Ovary (tissue), 3 donors: Measurements from ENCODE around the gene HPSE2.

Experiments used
- EP300 ChIP-seq: sonication (generic); formaldehyde crosslinking; IDR thresholded peaks from one replicate; pipeline ENCODE4 v1.6.1; 2017; ENCODE audit warnings: antibody characterized with exemption
- POLR2A ChIP-seq: fragments of 450-650 bp; IDR thresholded peaks from one replicate; pipeline ENCODE4 v1.6.1; 2017; ENCODE audit warnings: antibody characterized with exemption, mild to moderate bottlenecking, moderate library complexity
- TF ChIP-seq, protein P1 (sequence below), 3 donors: fragments of 450-650 bp in 2 of 3; fragments of 200-600 bp in 1 of 3; IDR thresholded peaks; one replicate each; pipeline versions ENCODE4 v1.5.1 to v1.8.0; 2016 to 2022; ENCODE audit warnings: antibody characterized with exemption in 3 of 3, mild to moderate bottlenecking in 1 of 3
- donor health status: DM: no; HTN: no; CAD: no.

GRCh38 chr10:98920807-98921206 is 314.8 kb downstream of the HPSE2 start:
- TF ChIP-seq, protein P1, sequence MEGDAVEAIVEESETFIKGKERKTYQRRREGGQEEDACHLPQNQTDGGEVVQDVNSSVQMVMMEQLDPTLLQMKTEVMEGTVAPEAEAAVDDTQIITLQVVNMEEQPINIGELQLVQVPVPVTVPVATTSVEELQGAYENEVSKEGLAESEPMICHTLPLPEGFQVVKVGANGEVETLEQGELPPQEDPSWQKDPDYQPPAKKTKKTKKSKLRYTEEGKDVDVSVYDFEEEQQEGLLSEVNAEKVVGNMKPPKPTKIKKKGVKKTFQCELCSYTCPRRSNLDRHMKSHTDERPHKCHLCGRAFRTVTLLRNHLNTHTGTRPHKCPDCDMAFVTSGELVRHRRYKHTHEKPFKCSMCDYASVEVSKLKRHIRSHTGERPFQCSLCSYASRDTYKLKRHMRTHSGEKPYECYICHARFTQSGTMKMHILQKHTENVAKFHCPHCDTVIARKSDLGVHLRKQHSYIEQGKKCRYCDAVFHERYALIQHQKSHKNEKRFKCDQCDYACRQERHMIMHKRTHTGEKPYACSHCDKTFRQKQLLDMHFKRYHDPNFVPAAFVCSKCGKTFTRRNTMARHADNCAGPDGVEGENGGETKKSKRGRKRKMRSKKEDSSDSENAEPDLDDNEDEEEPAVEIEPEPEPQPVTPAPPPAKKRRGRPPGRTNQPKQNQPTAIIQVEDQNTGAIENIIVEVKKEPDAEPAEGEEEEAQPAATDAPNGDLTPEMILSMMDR (IDR thresholded peaks at IDR 0.05) = no peak
- no peak for TF ChIP-seq POLR2A
- no peak for TF ChIP-seq EP300
